HEK293 (cell line): ENCODE data around the gene RER1.

Experiments
- CTCF ChIA-PET: fragments of 350-600 bp; formaldehyde crosslinking; extraction: SDS; loops from one replicate; lab custom pipeline; 2021; ENCODE audit warnings: antibody characterized with exemption; lab: Yijun Ruan, JAX
- POLR2A ChIA-PET: fragments of 300-600 bp; formaldehyde crosslinking; extraction: SDS; loops from one replicate; lab custom pipeline; 2020; ENCODE audit warnings: antibody characterized with exemption, inconsistent platforms; lab: Yijun Ruan, JAX
- H3K27ac ChIP-seq: fragments of 200-500 bp; sonication (Bioruptor generic); 2 replicates; pipeline ENCODE4 v1.5.1; 2014; ENCODE audit warnings: low read depth, low read length, control low read depth, inconsistent platforms; ENCODE audit errors: extremely low read depth
- H3K36me3 ChIP-seq, 2 experiments: fragments of 200-500 bp in 1 of 2; sonication (Bioruptor generic) in 1 of 2; 1 replicate in 1 of 2; 2 replicates in 1 of 2; pipeline ENCODE4 v1.5.1; 2014 to 2017; ENCODE audit warnings: inconsistent platforms in 2 of 2, low read length in 2 of 2; ENCODE audit not compliant: control insufficient read depth in 2 of 2, insufficient read depth in 1 of 2
- H3K4me1 ChIP-seq: fragments of 200-500 bp; sonication (Bioruptor generic); 2 replicates; pipeline ENCODE4 v1.5.1; 2014; ENCODE audit warnings: mild to moderate bottlenecking, low read length, inconsistent platforms; ENCODE audit not compliant: control insufficient read depth, insufficient read depth
- H3K4me3 ChIP-seq: 2 replicates; pipeline ENCODE4 v1.5.1; 2011; ENCODE audit warnings: low read depth, mild to moderate bottlenecking, control low read depth, low read length, moderate library complexity
- H3K9me3 ChIP-seq: fragments of 200-500 bp; sonication (Bioruptor generic); 2 replicates; pipeline ENCODE4 v1.5.1; 2014; ENCODE audit warnings: low read depth, low read length, inconsistent platforms; ENCODE audit not compliant: control insufficient read depth, insufficient read depth
- HOXA7 ChIP-seq: sonication (generic); formaldehyde crosslinking; IDR thresholded peaks from 2 replicates; pipeline ENCODE4 v1.8.1; 2022; ENCODE audit warnings: missing genetic modification reagents, borderline replicate concordance
- HOXC10 ChIP-seq: sonication (generic); formaldehyde crosslinking; IDR thresholded peaks from 2 replicates; pipeline ENCODE4 v1.8.1; 2023; ENCODE audit warnings: mild to moderate bottlenecking, missing genetic modification reagents
- ZNF10 ChIP-seq: fragments of 450-650 bp; formaldehyde crosslinking; IDR thresholded peaks from 2 replicates; pipeline ENCODE4 v1.5.1; 2017; ENCODE audit warnings: missing biosample characterization, missing genetic modification characterization
- ZNF239 ChIP-seq: fragments of 450-650 bp; formaldehyde crosslinking; IDR thresholded peaks from 2 replicates; pipeline ENCODE4 v1.5.1; 2016; ENCODE audit warnings: missing biosample characterization, missing genetic modification characterization
- ZNF37A ChIP-seq: fragments of 450-650 bp; IDR thresholded peaks from 2 replicates; pipeline ENCODE4 v1.5.1; 2018; ENCODE audit warnings: missing biosample characterization, missing genetic modification characterization
- ZNF501 ChIP-seq: fragments of 450-650 bp; formaldehyde crosslinking; IDR thresholded peaks from 2 replicates; pipeline ENCODE4 v1.5.1; 2016; ENCODE audit warnings: missing biosample characterization, missing genetic modification characterization
- ZNF600 ChIP-seq: fragments of 450-650 bp; formaldehyde crosslinking; IDR thresholded peaks from 2 replicates; pipeline ENCODE4 v1.5.1; 2016; ENCODE audit warnings: missing biosample characterization, missing genetic modification characterization
- ZNF670 ChIP-seq: fragments of 450-650 bp; formaldehyde crosslinking; IDR thresholded peaks from 2 replicates; pipeline ENCODE4 v1.5.1; 2016; ENCODE audit warnings: missing biosample characterization, missing genetic modification characterization, low read depth
- TF ChIP-seq, protein P1 (sequence below): fragments of 450-650 bp; formaldehyde crosslinking; IDR thresholded peaks from 2 replicates; pipeline ENCODE4; 2016; ENCODE audit warnings: missing biosample characterization, missing genetic modification characterization
- TF ChIP-seq, protein P2 (sequence below): fragments of 450-650 bp; formaldehyde crosslinking; IDR thresholded peaks from 2 replicates; pipeline ENCODE4 v1.5.1; 2016; ENCODE audit warnings: missing biosample characterization, missing genetic modification characterization
- TF ChIP-seq, protein P3 (sequence below): fragments of 450-650 bp; formaldehyde crosslinking; conservative IDR thresholded peaks from 2 replicates; pipeline ENCODE4 v1.5.1; 2016; ENCODE audit warnings: low read depth, missing biosample characterization, missing genetic modification characterization
- TF ChIP-seq, protein P4 (sequence below): fragments of 450-650 bp; IDR thresholded peaks from 2 replicates; pipeline ENCODE4 v1.5.1; 2018; ENCODE audit warnings: missing biosample characterization, mild to moderate bottlenecking, missing genetic modification characterization
- TF ChIP-seq, protein P5 (sequence below): fragments of 450-650 bp; formaldehyde crosslinking; IDR thresholded peaks from 2 replicates; pipeline ENCODE4 v1.5.1; 2017; ENCODE audit warnings: missing biosample characterization, missing genetic modification characterization
- TF ChIP-seq, protein P6 (sequence below): fragments of 450-650 bp; formaldehyde crosslinking; IDR thresholded peaks from 2 replicates; pipeline ENCODE4 v1.5.1; 2016; ENCODE audit warnings: missing biosample characterization, missing genetic modification characterization

The RER1 gene

DNA sequence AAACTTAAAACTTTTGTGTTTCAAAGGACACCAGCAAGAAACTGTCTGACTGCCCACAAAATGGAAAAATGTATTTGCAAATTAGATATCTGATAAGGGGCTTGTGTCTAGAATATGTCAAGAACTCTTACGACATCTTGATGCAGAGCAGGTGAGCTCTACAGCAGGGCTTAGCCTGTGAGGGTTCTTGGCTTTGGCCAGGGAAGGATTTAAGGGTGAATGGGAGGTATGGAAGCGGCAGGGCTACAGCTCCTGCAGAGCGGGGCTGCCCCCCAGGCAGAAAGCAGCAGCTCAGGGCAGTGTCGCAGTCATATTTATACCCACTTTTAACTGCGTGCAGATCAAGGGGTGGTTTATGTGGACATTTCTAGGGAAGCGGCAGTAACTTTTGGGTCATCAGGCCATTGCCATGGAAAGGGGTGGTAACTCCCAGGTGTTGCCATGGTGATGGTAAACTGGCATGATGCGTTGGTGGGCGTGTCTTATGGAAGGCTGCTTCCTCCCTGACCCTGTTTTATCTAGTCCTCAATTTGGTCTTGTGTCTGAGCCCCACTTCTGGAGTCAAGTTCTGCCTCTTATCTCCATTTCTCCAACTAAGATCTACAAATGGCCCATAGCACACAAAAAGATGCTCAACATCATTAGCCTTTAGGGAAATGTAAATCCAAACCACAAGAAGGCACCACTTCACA lies 23.4 kb upstream of the RER1 start:
- no peaks in the 10 kb centered on the region for H3K9me3 ChIP-seq
- ChIA-PET POLR2A (no interaction called here), CTCF (interaction anchor here (0.8 to 1.1 kb wide), 3 partner anchors 14 to 173 kb away, joined by 3 read pairs; partner anchors contain the start of gene FAAP20)
- H3K27ac ChIP-seq = no peak overlapping the region
- TF ChIP-seq, protein P1, sequence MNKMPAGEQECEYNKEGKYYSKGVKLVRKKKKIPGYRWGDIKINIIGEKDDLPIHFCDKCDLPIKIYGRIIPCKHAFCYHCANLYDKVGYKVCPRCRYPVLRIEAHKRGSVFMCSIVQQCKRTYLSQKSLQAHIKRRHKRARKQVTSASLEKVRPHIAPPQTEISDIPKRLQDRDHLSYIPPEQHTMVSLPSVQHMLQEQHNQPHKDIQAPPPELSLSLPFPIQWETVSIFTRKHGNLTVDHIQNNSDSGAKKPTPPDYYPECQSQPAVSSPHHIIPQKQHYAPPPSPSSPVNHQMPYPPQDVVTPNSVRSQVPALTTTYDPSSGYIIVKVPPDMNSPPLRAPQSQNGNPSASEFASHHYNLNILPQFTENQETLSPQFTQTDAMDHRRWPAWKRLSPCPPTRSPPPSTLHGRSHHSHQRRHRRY (tag by site-specific recombination) = no peak
- TF ChIP-seq ZNF10 (tag by site-specific recombination) = no peak
- no peak for TF ChIP-seq ZNF37A (tag by site-specific recombination)
- no peak for TF ChIP-seq ZNF501
- no peak overlapping the region for H3K4me3 ChIP-seq
- H3K4me1 ChIP-seq = no peaks in the 10 kb centered on the region
- H3K36me3 ChIP-seq = peaks cover 0 to 8% of the 10 kb centered on the region in 2 experiments; a peak in 2 of 3 replicates

DNA sequence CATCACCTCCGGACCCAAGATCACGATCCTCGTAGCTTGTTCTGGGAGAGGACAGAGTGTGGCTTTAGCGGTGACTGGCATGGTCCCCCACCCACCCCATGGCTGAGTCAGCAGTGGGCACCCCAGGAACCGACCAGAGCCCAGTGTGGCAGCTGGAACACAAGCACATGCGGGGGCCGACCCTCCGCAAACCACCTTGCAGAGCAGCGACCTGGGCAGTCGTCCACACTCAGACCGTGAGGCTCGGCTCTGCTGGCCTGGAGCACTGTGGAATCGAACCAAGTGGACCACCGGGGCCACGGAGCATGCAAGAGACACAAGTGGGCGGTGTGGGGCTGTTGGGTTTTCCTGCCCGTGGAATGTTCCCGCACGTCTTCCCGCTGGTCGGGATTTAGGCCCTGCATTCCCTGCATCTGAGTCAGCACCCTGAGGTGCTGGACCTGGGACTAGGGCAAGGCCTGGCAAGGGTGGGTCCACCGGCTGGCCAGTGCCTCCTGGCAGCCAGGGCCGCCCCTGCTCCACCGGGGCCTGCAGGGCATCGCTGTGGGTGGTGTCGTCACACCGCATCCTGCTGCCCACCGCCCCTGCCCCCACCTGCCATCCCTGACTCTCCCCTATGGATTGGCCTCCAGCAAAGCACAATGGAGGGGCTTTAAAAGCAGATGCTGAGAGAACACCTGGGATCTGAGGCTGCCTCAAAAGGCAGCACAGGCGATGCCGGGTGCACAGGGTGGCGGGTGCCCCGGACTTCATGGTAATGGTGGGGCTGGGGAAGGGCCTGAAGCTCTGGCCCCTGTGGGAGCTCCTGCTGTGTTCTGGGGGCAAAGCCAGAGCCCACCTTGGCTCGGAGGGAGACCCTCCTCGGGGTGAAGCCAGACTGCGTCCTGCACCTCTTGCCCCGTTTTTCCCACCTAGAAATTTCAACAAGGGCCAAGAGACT lies 18.8 kb upstream of the RER1 start:
- peaks cover 0 to 8% of the 10 kb centered on the region in 2 experiments; a peak in 2 of 3 replicates for H3K36me3 ChIP-seq
- H3K4me3 ChIP-seq = no peak overlapping the region
- H3K4me1 ChIP-seq = no peaks in the 10 kb centered on the region
- ChIA-PET POLR2A (interaction anchor here (0.8 kb wide), 1 partner anchor 9 kb away, joined by 5 read pairs; no protein-coding TSS in a partner anchor), CTCF (interaction anchor here (2.2 kb wide), 1 partner anchor 9 kb away, joined by 11 read pairs; no protein-coding TSS in a partner anchor)
- TF ChIP-seq, protein P2, sequence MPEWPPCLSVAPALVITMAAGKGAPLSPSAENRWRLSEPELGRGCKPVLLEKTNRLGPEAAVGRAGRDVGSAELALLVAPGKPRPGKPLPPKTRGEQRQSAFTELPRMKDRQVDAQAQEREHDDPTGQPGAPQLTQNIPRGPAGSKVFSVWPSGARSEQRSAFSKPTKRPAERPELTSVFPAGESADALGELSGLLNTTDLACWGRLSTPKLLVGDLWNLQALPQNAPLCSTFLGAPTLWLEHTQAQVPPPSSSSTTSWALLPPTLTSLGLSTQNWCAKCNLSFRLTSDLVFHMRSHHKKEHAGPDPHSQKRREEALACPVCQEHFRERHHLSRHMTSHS (tag by site-specific recombination) = no peak
- TF ChIP-seq ZNF600 = peak; percentile 47; the same call in 1 of the 2 replicates
- no peaks in the 10 kb centered on the region for H3K9me3 ChIP-seq
- no peak overlapping the region for H3K27ac ChIP-seq

DNA sequence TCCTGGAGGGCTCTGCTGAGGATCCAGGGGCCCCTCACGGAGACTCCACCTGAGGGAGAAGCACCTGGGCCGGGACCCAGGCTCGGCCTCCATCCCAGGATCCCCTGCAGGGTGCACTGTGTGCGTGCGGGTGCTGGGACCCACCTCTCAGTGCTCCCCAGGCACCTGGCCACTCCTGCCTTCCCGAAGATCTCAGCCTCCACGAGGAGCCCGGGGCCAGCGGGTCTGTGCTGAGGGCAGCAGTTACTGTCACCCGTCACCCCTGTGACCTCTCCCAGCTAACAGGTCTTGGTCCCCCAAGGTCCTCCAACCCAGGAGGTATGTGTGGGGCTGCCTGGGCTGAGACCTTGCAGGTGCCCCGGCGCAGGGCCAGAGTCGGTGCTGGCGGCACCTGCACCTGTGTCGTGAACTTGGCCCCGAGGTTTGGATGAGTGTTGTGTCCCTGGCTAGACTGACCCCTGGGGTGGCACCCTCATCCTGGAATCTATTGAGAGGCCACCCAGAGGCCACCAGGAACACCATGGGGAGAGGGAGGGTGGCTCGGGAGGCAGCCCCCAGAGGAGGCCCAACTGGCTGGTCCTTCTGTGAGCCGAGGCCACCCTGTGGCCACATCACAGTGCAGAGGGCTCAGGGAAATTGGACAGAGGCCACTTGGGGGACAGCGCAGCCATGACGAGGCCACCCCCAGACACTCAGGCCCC lies 17.9 kb upstream of the RER1 start:
- H3K36me3 ChIP-seq = peaks cover 0 to 8% of the 10 kb centered on the region in 2 experiments; a peak in 2 of 3 replicates
- H3K4me3 ChIP-seq = no peak overlapping the region
- ChIA-PET POLR2A (no interaction called here), CTCF (interaction anchor here (2.2 kb wide), 1 partner anchor 8 kb away, joined by 11 read pairs; no protein-coding TSS in a partner anchor)
- H3K9me3 ChIP-seq = no peaks in the 10 kb centered on the region
- no peak overlapping the region for H3K27ac ChIP-seq
- H3K4me1 ChIP-seq = no peaks in the 10 kb centered on the region
- TF ChIP-seq ZNF239 (tag by site-specific recombination) = no peak
- no peak for TF ChIP-seq HOXA7 (CRISPR knock-in tag)
- TF ChIP-seq, protein P3, sequence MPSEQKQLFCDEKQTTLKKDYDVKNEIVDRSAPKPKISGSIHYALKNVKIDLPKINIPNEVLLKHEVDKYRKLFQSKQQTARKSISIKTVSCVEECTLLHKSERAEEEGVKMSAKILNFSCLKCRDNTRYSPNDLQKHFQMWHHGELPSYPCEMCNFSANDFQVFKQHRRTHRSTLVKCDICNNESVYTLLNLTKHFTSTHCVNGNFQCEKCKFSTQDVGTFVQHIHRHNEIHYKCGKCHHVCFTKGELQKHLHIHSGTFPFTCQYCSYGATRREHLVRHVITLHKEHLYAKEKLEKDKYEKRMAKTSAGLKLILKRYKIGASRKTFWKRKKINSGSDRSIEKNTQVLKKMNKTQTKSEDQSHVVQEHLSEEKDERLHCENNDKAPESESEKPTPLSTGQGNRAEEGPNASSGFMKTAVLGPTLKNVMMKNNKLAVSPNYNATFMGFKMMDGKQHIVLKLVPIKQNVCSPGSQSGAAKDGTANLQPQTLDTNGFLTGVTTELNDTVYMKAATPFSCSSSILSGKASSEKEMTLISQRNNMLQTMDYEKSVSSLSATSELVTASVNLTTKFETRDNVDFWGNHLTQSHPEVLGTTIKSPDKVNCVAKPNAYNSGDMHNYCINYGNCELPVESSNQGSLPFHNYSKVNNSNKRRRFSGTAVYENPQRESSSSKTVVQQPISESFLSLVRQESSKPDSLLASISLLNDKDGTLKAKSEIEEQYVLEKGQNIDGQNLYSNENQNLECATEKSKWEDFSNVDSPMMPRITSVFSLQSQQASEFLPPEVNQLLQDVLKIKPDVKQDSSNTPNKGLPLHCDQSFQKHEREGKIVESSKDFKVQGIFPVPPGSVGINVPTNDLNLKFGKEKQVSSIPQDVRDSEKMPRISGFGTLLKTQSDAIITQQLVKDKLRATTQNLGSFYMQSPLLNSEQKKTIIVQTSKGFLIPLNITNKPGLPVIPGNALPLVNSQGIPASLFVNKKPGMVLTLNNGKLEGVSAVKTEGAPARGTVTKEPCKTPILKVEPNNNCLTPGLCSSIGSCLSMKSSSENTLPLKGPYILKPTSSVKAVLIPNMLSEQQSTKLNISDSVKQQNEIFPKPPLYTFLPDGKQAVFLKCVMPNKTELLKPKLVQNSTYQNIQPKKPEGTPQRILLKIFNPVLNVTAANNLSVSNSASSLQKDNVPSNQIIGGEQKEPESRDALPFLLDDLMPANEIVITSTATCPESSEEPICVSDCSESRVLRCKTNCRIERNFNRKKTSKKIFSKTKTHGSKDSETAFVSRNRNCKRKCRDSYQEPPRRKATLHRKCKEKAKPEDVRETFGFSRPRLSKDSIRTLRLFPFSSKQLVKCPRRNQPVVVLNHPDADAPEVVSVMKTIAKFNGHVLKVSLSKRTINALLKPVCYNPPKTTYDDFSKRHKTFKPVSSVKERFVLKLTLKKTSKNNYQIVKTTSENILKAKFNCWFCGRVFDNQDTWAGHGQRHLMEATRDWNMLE (tag by site-specific recombination) = no peak
- TF ChIP-seq, protein P4, sequence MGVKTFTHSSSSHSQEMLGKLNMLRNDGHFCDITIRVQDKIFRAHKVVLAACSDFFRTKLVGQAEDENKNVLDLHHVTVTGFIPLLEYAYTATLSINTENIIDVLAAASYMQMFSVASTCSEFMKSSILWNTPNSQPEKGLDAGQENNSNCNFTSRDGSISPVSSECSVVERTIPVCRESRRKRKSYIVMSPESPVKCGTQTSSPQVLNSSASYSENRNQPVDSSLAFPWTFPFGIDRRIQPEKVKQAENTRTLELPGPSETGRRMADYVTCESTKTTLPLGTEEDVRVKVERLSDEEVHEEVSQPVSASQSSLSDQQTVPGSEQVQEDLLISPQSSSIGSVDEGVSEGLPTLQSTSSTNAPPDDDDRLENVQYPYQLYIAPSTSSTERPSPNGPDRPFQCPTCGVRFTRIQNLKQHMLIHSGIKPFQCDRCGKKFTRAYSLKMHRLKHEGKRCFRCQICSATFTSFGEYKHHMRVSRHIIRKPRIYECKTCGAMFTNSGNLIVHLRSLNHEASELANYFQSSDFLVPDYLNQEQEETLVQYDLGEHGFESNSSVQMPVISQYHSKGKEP (tag by site-specific recombination) = no peak
- TF ChIP-seq ZNF670 = no peak
- TF ChIP-seq, protein P5, sequence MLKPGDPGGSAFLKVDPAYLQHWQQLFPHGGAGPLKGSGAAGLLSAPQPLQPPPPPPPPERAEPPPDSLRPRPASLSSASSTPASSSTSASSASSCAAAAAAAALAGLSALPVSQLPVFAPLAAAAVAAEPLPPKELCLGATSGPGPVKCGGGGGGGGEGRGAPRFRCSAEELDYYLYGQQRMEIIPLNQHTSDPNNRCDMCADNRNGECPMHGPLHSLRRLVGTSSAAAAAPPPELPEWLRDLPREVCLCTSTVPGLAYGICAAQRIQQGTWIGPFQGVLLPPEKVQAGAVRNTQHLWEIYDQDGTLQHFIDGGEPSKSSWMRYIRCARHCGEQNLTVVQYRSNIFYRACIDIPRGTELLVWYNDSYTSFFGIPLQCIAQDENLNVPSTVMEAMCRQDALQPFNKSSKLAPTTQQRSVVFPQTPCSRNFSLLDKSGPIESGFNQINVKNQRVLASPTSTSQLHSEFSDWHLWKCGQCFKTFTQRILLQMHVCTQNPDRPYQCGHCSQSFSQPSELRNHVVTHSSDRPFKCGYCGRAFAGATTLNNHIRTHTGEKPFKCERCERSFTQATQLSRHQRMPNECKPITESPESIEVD (tag by site-specific recombination) = no peak
- TF ChIP-seq HOXC10 (CRISPR knock-in tag) = no peak
- TF ChIP-seq, protein P6, sequence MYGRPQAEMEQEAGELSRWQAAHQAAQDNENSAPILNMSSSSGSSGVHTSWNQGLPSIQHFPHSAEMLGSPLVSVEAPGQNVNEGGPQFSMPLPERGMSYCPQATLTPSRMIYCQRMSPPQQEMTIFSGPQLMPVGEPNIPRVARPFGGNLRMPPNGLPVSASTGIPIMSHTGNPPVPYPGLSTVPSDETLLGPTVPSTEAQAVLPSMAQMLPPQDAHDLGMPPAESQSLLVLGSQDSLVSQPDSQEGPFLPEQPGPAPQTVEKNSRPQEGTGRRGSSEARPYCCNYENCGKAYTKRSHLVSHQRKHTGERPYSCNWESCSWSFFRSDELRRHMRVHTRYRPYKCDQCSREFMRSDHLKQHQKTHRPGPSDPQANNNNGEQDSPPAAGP = no peak
